GM10266 (cell line): Measurements from ENCODE around the gene PHGDH.

Experiments used
- DNase-seq: peaks from one replicate; pipeline ENCODE4 v3.0.0; 2012; ENCODE audit errors: extremely low spot score
- TF ChIP-seq, protein P1 (sequence below): IDR thresholded peaks from 2 replicates; pipeline ENCODE4 v1.5.1; 2012; ENCODE audit warnings: mild to moderate bottlenecking, low read depth; ENCODE audit not compliant: control insufficient read depth, insufficient read depth; ENCODE audit errors: missing control alignments

Gene PHGDH

DNA sequence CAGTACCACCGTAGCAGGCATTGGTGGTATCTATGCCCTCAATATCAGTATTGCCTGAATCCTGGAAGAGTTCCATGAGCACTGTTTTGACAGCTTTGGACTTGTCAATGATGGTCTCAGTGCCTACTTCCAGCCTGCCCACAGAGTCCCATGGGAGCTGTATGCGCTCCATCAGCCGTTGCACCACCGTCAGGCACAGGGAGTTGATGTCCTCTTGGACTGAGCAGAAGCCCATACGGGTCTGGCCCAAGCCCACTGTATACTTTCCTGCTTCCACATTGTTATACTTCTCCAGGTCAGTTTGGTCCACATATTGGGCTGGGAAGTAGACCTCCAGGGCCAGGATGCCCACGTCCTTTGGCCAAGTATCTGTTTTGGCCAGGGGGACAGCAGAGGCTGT, 52.5 kb downstream of the PHGDH start:
- no peak for DNase-seq
- TF ChIP-seq, protein P1, sequence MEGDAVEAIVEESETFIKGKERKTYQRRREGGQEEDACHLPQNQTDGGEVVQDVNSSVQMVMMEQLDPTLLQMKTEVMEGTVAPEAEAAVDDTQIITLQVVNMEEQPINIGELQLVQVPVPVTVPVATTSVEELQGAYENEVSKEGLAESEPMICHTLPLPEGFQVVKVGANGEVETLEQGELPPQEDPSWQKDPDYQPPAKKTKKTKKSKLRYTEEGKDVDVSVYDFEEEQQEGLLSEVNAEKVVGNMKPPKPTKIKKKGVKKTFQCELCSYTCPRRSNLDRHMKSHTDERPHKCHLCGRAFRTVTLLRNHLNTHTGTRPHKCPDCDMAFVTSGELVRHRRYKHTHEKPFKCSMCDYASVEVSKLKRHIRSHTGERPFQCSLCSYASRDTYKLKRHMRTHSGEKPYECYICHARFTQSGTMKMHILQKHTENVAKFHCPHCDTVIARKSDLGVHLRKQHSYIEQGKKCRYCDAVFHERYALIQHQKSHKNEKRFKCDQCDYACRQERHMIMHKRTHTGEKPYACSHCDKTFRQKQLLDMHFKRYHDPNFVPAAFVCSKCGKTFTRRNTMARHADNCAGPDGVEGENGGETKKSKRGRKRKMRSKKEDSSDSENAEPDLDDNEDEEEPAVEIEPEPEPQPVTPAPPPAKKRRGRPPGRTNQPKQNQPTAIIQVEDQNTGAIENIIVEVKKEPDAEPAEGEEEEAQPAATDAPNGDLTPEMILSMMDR = no peak

DNA sequence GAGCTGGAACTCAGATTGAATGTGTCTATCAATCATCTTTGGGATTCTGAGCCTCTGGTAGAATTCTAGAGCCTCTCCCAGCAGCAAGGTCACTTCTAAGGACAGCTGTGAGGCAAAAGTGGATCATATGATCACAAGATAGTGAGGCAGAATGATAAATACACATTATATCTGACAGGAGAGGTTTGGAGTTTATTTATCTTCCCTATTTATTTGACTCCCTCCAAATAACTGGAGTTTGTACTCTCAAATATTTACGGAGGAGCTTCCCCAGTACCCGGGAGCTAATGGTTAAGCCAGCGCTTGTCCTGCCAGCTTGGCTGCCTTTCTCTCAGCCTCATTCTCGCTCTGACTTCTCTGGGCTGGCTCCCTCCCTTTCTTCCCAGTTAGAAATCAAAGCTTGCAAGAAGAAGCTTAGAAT, 54.6 kb downstream of the PHGDH start:
- TF ChIP-seq, protein P1 = no peak
- no peak for DNase-seq

DNA sequence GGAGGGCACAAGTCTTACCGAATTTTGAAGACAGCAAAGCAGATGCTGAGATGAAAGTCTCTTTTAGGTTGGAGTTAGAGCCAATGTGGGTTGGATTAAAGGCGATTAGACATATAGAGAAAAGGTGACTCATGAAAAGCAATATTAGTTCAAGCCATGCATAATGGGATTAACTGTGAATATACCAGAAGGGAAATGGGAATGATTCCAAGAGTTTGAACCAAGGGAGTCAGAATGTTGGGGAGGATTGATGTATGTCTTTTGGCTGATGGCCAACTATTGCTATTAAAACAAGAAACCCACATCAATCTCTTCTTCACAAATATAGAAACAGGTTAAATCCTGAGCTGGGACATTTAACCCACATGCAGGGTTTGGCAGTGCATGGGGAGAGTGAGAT, 55.8 kb downstream of the PHGDH start:
- TF ChIP-seq, protein P1 = no peak
- no peak for DNase-seq

DNA sequence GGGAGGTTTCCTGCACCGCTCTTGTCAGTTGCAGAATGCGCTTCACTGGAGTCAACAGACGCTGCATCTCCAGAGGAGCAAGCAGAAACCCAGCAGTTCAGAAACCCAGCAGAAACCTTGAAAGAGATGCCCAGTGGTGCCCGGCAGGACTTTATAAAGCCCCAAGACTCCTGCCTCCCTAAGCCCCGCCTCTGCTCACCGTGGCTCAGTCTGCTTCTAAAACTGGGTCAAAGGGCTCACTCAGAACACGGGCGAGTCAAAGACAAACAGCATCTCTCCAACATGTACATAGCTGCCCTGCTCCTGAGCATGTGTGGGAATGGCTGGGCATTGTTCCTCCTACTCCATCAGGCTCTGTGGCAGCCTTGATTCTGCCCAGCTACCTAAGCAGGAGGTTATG, 57.0 kb downstream of the PHGDH start, which contains the start of gene HMGCS2:
Gene HMGCS2, minus strand, starts transcription at position 128 of the 400 bp plus-strand sequence. Its CDS starts 61 bp downstream, at position 67.
- no peak for DNase-seq
- TF ChIP-seq, protein P1 = no peak

DNA sequence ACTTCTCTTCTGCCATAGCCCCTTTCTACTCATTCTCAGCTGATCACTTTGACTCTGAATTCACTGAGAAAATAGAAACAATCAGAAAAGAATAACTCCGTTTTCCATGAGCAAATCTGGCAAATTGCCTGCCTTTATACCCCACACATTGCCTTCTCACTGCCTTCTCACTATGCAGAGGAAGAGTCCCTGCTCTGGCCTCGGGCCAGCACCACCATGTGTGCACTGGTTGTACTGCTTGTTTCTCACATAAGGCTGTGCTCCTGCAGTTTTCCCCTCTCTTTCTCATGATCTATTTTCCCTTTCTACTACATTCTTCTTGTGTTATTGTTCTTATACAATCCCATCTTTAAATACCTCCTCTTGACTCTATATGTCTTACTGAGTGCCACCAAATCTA, 59.3 kb downstream of the PHGDH start:
- no peak for DNase-seq
- TF ChIP-seq, protein P1 = no peak

DNA sequence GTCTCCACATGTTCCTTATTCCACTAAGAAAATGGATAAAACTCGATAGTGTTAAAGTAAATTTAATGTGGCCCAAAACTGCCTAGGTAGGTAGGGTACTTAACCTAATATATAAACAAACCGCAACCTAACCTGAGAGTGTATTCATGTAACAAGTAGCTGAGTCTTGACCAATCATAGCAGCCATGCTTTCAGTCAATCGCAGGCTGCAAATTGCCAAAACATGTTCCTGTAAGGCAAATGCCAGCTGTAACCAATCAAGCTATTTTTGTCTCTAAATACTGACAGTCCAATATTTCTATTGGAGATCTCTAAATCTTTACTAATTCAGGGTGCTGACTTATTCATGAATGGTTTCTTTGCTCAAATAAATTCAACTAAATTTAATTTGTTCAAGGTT, 60.0 kb downstream of the PHGDH start:
- TF ChIP-seq, protein P1 = no peak
- DNase-seq = no peak

DNA sequence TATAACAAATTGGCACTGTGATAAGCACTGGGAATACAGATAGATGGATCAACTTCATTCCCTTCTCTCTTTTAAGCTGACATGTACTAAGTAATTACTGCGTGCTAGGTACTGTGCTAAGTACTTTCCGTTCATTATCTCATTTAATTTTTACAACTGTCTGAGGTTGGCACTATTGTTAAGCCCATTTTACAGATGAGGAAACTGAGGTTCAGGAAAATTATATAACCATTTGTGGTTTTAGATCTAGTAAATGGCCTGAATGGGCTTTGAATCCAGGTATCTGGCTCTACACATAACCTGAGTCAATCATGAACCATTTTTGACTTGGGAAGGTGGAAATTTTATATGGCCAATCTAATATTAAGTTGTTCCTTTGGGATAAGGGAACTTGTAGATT, 60.6 kb downstream of the PHGDH start:
- TF ChIP-seq, protein P1 = no peak
- no peak for DNase-seq
